HCT116 (cell line): Measurements from ENCODE around the gene ITPR2. TPM values are rescaled to one million over a fixed set of nuclear protein-coding genes. Genes with fewer than 3 reads are reported as not detected.

ENCODE experiments used
- ATAC-seq: fragments of 200-7000 bp; cut with Tn5 transposase; 2 replicates; pipeline ENCODE4 v1.9.1; 2020; ENCODE audit warnings: mild to moderate bottlenecking, moderate library complexity
- BruUV-seq: library from RNA; stranded (reverse); fragments of 400-500 nt; replicated peaks from 2 replicates; lab custom pipeline; 2021; lab: Mats Ljungman, UMichigan
- CTCF ChIA-PET: fragments of 300-600 bp; sonication (Branson Sonifier 250); formaldehyde crosslinking; loops from one replicate; lab custom pipeline; 2021; ENCODE audit warnings: antibody characterized with exemption; lab: Charles Lee
- POLR2A ChIA-PET: fragments of 300-600, 350-600 bp; sonication (Branson Sonifier 250); formaldehyde crosslinking; loops from one replicate; lab custom pipeline; 2021; ENCODE audit warnings: antibody characterized with exemption; lab: Charles Lee
- RAD21 ChIA-PET, 2 experiments: fragments of 300-600 bp; sonication (Branson Sonifier 250); formaldehyde crosslinking; loops; one replicate each; lab custom pipeline; 2023; ENCODE audit warnings: low total read pairs in 2 of 2; ENCODE audit not compliant: uncharacterized antibody in 2 of 2, unreplicated experiment in 2 of 2, low non-redundant PET in 1 of 2; lab: Charles Lee
- DNase-seq: peaks from one replicate; pipeline ENCODE4 v3.0.0-alpha.2; 2010; ENCODE audit warnings: low read depth, low spot score
- H2AFZ ChIP-seq: fragments of 200-600 bp; shearing (Covaris generic), sonication (generic); 2 replicates; pipeline ENCODE4 v1.6.1; 2017; ENCODE audit warnings: low read depth, mixed run types, mixed read lengths, antibody characterized with exemption, low read length; ENCODE audit not compliant: poor library complexity, severe bottlenecking
- H3K27ac ChIP-seq: 2 replicates; pipeline ENCODE4 v1.5.1; 2012; ENCODE audit warnings: low read depth, low read length
- H3K27me3 ChIP-seq: fragments of 200-600 bp; sonication (generic); 2 replicates; pipeline ENCODE4 v1.6.1; 2016; ENCODE audit warnings: mixed run types, low read length, mixed read lengths; ENCODE audit not compliant: insufficient read depth
- H3K36me3 ChIP-seq, 2 experiments: fragments of 200-500 bp in 1 of 2; fragments of 200-600 bp in 1 of 2; sonication (Bioruptor generic) in 1 of 2; sonication (generic) in 1 of 2; 2 replicates each; pipeline versions ENCODE4 v1.5.1 to v1.6.1; 2014 to 2016; ENCODE audit warnings: low read length in 2 of 2, inconsistent platforms in 1 of 2, mixed read lengths in 1 of 2, mixed run types in 1 of 2; ENCODE audit not compliant: insufficient read depth in 2 of 2, control insufficient read depth in 1 of 2
- H3K4me1 ChIP-seq, 2 experiments: fragments of 200-600 bp in 1 of 2; sonication (generic) in 1 of 2; 2 replicates each; pipeline versions ENCODE4 v1.5.1 to v1.6.1; 2012 to 2017; ENCODE audit warnings: low read length in 2 of 2, inconsistent platforms in 1 of 2, mild to moderate bottlenecking in 1 of 2, mixed read lengths in 1 of 2, mixed run types in 1 of 2, moderate library complexity in 1 of 2; ENCODE audit not compliant: insufficient read depth in 2 of 2, control insufficient read depth in 1 of 2
- H3K4me2 ChIP-seq: fragments of 200-600 bp; sonication (generic); 2 replicates; pipeline ENCODE4 v1.6.1; 2017; ENCODE audit warnings: mixed run types, low read length, mixed read lengths
- H3K4me3 ChIP-seq, 2 experiments: fragments of 200-600 bp in 1 of 2; sonication (generic) in 1 of 2; replicated peaks in 1 of 2; 2 replicates each; pipeline ENCODE4 v1.5.1; 2011 to 2016; ENCODE audit warnings: low read length in 2 of 2, control low read depth in 1 of 2, low read depth in 1 of 2, mild to moderate bottlenecking in 1 of 2, mixed read lengths in 1 of 2, mixed run types in 1 of 2
- H3K79me2 ChIP-seq: fragments of 200-600 bp; sonication (generic); 2 replicates; pipeline ENCODE4 v1.6.1; 2017; ENCODE audit warnings: mild to moderate bottlenecking, mixed run types, low read length, moderate library complexity, mixed read lengths; ENCODE audit not compliant: insufficient read depth
- H3K9ac ChIP-seq: fragments of 200-600 bp; sonication (generic); 2 replicates; pipeline ENCODE4 v1.6.1; 2016; ENCODE audit warnings: low read length, mixed read lengths
- H3K9me2 ChIP-seq: fragments of 200-600 bp; sonication (generic), shearing (Covaris generic); 2 replicates; pipeline ENCODE4 v1.6.1; 2017; ENCODE audit warnings: mixed run types, mild to moderate bottlenecking, moderate library complexity; ENCODE audit not compliant: insufficient read depth
- H3K9me3 ChIP-seq, 2 experiments: fragments of 200-500 bp in 1 of 2; fragments of 200-600 bp in 1 of 2; sonication (Bioruptor generic) in 1 of 2; sonication (generic) in 1 of 2; 2 replicates each; pipeline ENCODE4 v1.6.1; 2014 to 2017; ENCODE audit warnings: low read length in 2 of 2, mixed read lengths in 2 of 2, inconsistent platforms in 1 of 2, low read depth in 1 of 2, mild to moderate bottlenecking in 1 of 2, mixed run types in 1 of 2, moderate library complexity in 1 of 2; ENCODE audit not compliant: control insufficient read depth in 1 of 2, insufficient read depth in 1 of 2
- H4K20me1 ChIP-seq: fragments of 200-600 bp; sonication (generic), shearing (Covaris generic); 2 replicates; pipeline ENCODE4 v1.6.1; 2017; ENCODE audit warnings: mixed run types, mild to moderate bottlenecking, moderate library complexity; ENCODE audit not compliant: insufficient read depth
- ATF3 ChIP-seq: IDR thresholded peaks from 2 replicates; pipeline ENCODE4 v1.6.1; 2012
- CTCF ChIP-seq, 3 experiments: fragments of 200-600 bp in 1 of 3; sonication (generic) in 1 of 3; IDR thresholded peaks in 2 of 3; conservative IDR thresholded peaks in 1 of 3; 2 replicates each; pipeline ENCODE4 v1.5.1; 2012 to 2017; ENCODE audit warnings: low read depth in 2 of 3, low read length in 2 of 3, antibody characterized with exemption in 1 of 3, borderline replicate concordance in 1 of 3, control low read depth in 1 of 3, mild to moderate bottlenecking in 1 of 3, mixed read lengths in 1 of 3, mixed run types in 1 of 3, moderate library complexity in 1 of 3; ENCODE audit not compliant: insufficient read depth in 1 of 3
- EZH2 ChIP-seq: fragments of 200-600 bp; sonication (generic); IDR thresholded peaks from 2 replicates; pipeline ENCODE4 v1.6.1; 2017; ENCODE audit warnings: antibody characterized with exemption, mixed run types
- MAX ChIP-seq: IDR thresholded peaks from 2 replicates; pipeline ENCODE4 v1.6.1; 2012
- POLR2A ChIP-seq: IDR thresholded peaks from 2 replicates; pipeline ENCODE4 v1.7.0; 2011; ENCODE audit warnings: borderline replicate concordance; ENCODE audit not compliant: insufficient read depth, insufficient read length; ENCODE audit errors: extremely low read depth
- POLR2AphosphoS5 ChIP-seq: IDR thresholded peaks from 2 replicates; pipeline ENCODE4 v1.6.1; 2011; ENCODE audit warnings: mild to moderate bottlenecking, low read depth, low read length, moderate library complexity
- SP1 ChIP-seq: IDR thresholded peaks from 2 replicates; pipeline ENCODE4 v1.6.1; 2012; ENCODE audit warnings: low read depth
- TCF7L2 ChIP-seq: IDR thresholded peaks from 2 replicates; pipeline ENCODE4 v1.7.0; 2011; ENCODE audit warnings: borderline replicate concordance, inconsistent platforms; ENCODE audit not compliant: insufficient read depth, insufficient read length; ENCODE audit errors: extremely low read depth
- YY1 ChIP-seq: IDR thresholded peaks from 2 replicates; pipeline ENCODE4 v1.6.1; 2011; ENCODE audit warnings: low read length, low read depth, moderate library complexity, mild to moderate bottlenecking; ENCODE audit not compliant: insufficient replicate concordance; ENCODE audit errors: extremely low read depth
- ZBTB33 ChIP-seq: IDR thresholded peaks from 2 replicates; pipeline ENCODE4 v1.6.1; 2011; ENCODE audit warnings: mild to moderate bottlenecking, low read length, moderate library complexity; ENCODE audit not compliant: insufficient replicate concordance; ENCODE audit errors: extremely low read depth
- ZNF274 ChIP-seq: fragments of 200-500 bp; sonication (Bioruptor generic); IDR thresholded peaks from 2 replicates; pipeline ENCODE4 v1.6.1; 2014; ENCODE audit warnings: mild to moderate bottlenecking, low read depth, low read length, inconsistent platforms
- intact Hi-C: fragments of 100-400 bp; cut with micrococcal nuclease; formaldehyde crosslinking; loops from 2 replicates; pipeline ENCODE4 v1.10.0; 2022
- total RNA-seq: library from RNA; stranded (reverse); gene quantifications from one replicate; pipeline ENCODE4 v1.2.1, GENCODE V29; 2021; ENCODE audit not compliant: unreplicated experiment

The ITPR2 gene
- total RNA-seq, 1 experiment from 2014 or later: 6.5 TPM

- H3K36me3 ChIP-seq: no peaks in the 10 kb centered on the region
- H3K9ac ChIP-seq: no peak overlapping the region
- H3K4me2 ChIP-seq: no peak overlapping the region
- H3K4me3 ChIP-seq: no peak overlapping the region
- ATAC-seq: no peak
- no peak for DNase-seq
- H3K9me3 ChIP-seq: no peaks in the 10 kb centered on the region
- no peaks in the 10 kb centered on the region for H3K79me2 ChIP-seq
- TF ChIP-seq YY1: no peak
- TF ChIP-seq CTCF (IDR thresholded peaks at IDR 0.05 in 2 of 3, conservative IDR thresholded peaks at IDR 0.05 in 1 of 3; ENCODE audit: borderline replicate concordance in 1 of 3, insufficient read depth in 1 of 3, low read depth in 2 of 3, low read length in 2 of 3): no peak
- TF ChIP-seq ZBTB33: no peak
- no peak for TF ChIP-seq POLR2AphosphoS5
- TF ChIP-seq SP1: no peak
- TF ChIP-seq TCF7L2: no peak
- no peak for TF ChIP-seq MAX
- no peak for TF ChIP-seq ATF3
- TF ChIP-seq POLR2A: no peak
- no peak for TF ChIP-seq EZH2
- no peak for TF ChIP-seq ZNF274
- H2AFZ ChIP-seq: no peak overlapping the region
- ChIA-PET POLR2A (no interaction called here), CTCF (no interaction called here), RAD21 (no interaction called here)
- intact Hi-C loops: no loop called here
- no peaks in the 10 kb centered on the region for H3K4me1 ChIP-seq
- H4K20me1 ChIP-seq: no peaks in the 10 kb centered on the region
- H3K9me2 ChIP-seq: no peaks in the 10 kb centered on the region
- no peak overlapping the region for H3K27ac ChIP-seq
- no TSS peak for BruUV-seq
- no peaks in the 10 kb centered on the region for H3K27me3 ChIP-seq
Observed at GRCh38 chr12:26668847-26669246, 164.1 kb downstream of the ITPR2 start.
